Measurements from ENCODE around the gene ZNF532.

DNA sequence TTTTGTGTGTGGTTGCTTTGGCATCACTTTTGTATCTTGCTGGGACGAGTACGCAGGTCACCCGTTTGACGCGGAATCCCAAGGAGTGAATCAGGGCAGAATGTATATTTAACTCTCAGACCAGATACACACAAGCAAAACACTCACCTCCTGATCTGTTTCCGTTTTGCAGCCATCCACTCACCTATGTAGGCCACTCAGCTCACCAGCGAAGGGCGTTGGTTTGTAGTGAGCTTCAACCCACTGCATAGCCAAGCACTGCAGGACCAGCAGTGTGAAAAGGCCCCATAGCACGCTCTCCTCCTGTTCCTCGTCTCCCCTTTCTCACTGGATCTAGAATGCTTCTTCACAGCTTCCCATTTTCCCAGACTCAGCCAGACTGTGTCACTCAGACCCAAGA, 58.3 kb downstream of the ZNF532 start:
- TF ChIP-seq CENPT (CRISPR knock-in tag; IDR thresholded peaks at IDR 0.05; ENCODE audit: low read depth) (no peak), RAD21 (CRISPR knock-in tag; IDR thresholded peaks at IDR 0.05) (no peak), EP300 (IDR thresholded peaks at IDR 0.05; ENCODE audit: low read depth in 2 of 2, low read length in 2 of 2) (no peak), EP300 (CRISPR knock-in tag; IDR thresholded peaks at IDR 0.05; ENCODE audit: borderline replicate concordance) (no peak), POLR2A (IDR thresholded peaks at IDR 0.05; ENCODE audit: insufficient read depth in 1 of 2, low read depth in 2 of 2, low read length in 2 of 2) (no peak), ARID2 (CRISPR knock-in tag; IDR thresholded peaks at IDR 0.05; ENCODE audit: borderline replicate concordance) (no peak), CC2D1A (CRISPR knock-in tag; IDR thresholded peaks at IDR 0.05) (no peak)
- TF ChIP-seq, protein P1, sequence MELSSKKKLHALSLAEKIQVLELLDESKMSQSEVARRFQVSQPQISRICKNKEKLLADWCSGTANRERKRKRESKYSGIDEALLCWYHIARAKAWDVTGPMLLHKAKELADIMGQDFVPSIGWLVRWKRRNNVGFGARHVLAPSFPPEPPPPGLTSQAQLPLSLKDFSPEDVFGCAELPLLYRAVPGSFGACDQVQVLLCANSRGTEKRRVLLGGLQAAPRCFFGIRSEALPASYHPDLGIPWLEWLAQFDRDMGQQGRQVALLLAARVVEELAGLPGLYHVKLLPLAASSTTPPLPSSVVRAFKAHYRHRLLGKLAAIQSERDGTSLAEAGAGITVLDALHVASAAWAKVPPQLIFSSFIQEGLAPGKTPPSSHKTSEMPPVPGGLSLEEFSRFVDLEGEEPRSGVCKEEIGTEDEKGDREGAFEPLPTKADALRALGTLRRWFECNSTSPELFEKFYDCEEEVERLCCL (CRISPR knock-in tag; IDR thresholded peaks at IDR 0.05; ENCODE audit: borderline replicate concordance): no peak
